HG03280 (cell line): ENCODE results near the gene PAQR7.

Experiments
- ATAC-seq: cut with Tn5 transposase; IDR thresholded peaks from one replicate; pipeline ENCODE4 v1.9.1; 2021; ENCODE audit warnings: mild to moderate bottlenecking, moderate library complexity; ENCODE audit not compliant: unreplicated experiment

The PAQR7 gene

GRCh38 chr1:25875154-25875855, at the start of gene PAQR7:
Gene PAQR7 (minus strand): TSS chr1:25875708. CDS start chr1:25863839, 11,869 bp downstream.
- ATAC-seq, result peak; percentile 63

GRCh38 chr1:25924454-25924853, 48.9 kb upstream of the PAQR7 start:
- no peak for ATAC-seq

- no peak for ATAC-seq
These were observed 47.6 kb upstream of the PAQR7 start for GRCh38 chr1:25922971-25923552.

GRCh38 chr1:25922056-25922970, 46.8 kb upstream of the PAQR7 start:
- no peak for ATAC-seq

DNA sequence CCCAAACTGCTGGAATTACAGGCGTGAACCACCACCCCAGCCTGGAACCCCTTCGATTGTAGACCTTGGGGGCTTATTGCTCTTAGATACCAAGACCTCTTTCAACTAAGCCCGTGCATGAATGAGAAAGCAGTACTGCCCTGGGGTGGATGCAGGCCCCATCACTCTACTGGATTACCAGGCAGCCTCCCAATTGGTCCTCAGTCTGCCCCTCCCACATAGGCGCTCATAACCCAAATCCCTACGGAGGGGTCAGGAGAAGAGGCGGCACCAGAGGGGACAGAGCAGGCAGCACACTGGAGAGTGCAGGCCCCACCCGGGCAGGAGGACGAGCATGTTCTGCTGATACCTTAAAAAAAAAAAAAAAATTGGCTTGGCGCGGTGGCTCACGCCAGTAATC, 43.1 kb upstream of the PAQR7 start:
- no peak for ATAC-seq

DNA sequence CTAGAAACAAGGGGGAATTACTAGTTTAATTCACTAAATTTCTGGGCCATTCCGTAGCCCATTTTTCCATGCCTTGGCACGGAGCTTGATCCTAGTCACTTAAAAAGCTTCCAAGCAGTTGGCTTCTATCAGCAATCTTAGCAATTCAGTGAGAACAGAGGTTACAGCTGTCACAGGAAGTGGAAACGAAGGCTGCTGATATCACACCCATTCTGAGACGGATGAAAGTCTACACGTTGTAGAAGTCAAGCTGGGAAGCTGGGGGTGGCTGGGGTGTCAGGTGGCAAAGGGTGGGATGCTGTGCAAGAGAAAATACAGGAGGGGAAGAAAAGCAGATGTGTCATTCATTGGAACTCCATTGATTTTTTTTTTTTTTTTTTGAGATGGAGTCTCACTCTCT, 42.5 kb upstream of the PAQR7 start:
- ATAC-seq, result no peak

GRCh38 chr1:25916460-25916859, 41.0 kb upstream of the PAQR7 start:
- ATAC-seq, result no peak

- no peak for ATAC-seq
These were observed 38.8 kb upstream of the PAQR7 start for GRCh38 chr1:25914074-25914995.

DNA sequence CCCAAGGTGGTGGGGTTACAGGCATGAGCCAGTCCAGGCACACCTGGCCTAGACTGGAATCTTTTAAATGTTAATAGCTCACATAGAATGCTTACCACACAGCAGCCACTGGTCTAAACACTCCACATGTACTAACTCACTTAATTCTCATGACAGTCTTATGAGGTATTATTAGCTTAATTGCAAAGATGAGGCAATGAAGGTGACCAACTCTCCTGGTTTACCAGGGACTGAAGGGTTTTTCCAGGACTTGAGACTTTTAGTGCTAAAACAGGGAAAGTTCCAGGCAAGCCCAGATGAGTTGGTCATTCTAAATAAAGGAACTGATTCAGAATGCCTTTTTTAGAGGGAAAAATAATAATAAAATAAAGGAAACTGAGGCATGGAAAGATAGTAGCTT, 37.7 kb upstream of the PAQR7 start:
- no peak for ATAC-seq

GRCh38 chr1:25912076-25912831, 36.7 kb upstream of the PAQR7 start:
- no peak for ATAC-seq

GRCh38 chr1:25911162-25911561, 35.7 kb upstream of the PAQR7 start:
- no peak for ATAC-seq

- ATAC-seq, result no peak
These were observed 33.5 kb upstream of the PAQR7 start for GRCh38 chr1:25909040-25909439.

DNA sequence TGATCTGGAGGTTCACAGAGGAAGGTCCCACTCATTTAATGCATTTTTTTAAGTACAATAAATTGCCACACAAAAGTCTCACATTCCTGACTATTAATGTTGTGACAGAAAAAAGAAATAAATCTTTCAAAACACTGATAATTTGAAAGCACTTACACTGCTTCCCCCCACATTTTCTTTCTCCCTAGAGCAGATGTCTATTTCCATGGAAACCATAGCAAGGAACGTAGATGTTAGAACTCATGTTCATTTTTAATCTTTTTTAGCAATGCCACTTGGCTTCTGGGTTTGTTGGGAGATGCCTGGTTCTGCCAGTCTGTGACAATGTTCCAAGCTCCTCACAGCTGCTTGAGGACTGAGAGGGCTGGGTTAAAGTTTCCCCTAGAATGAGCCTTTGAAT, 32.7 kb upstream of the PAQR7 start:
- ATAC-seq, result no peak

DNA sequence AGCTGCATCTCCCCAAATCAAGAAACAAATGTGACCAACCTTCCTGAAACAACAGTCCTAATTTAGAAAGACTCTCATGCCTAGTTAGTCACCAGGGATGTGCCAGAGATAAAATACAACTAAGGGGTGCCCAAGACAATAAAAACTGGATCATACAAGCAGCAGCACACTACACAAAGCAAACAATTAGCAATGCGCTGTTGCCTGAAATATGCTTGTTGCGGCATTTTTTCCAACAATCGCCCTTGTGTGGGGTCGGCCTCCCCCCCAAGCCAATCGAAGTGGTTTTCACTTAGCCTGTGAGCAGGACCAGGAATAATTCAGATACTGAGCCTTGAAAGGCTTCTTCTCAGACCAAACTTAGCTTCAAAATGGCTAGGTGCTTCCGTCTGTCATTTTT, 32.1 kb upstream of the PAQR7 start:
- no peak for ATAC-seq

GRCh38 chr1:25906644-25907300, 31.3 kb upstream of the PAQR7 start:
- ATAC-seq, result no peak

- peak; percentile 64 for ATAC-seq
These were observed 30.5 kb upstream of the PAQR7 start, which contains the start of gene STMN1 for GRCh38 chr1:25905680-25906643. Gene STMN1 (minus strand): TSS chr1:25906419. CDS start chr1:25904676, 1,743 bp downstream.

GRCh38 chr1:25904943-25905679, 29.6 kb upstream of the PAQR7 start:
- peak; percentile 84 for ATAC-seq
